GM10266 (cell line): ENCODE results near the gene OSBPL10.

Experiments used
- DNase-seq: peaks from one replicate; pipeline ENCODE4 v3.0.0; 2012; ENCODE audit errors: extremely low spot score
- TF ChIP-seq, protein P1 (sequence below): IDR thresholded peaks from 2 replicates; pipeline ENCODE4 v1.5.1; 2012; ENCODE audit warnings: mild to moderate bottlenecking, low read depth; ENCODE audit not compliant: control insufficient read depth, insufficient read depth; ENCODE audit errors: missing control alignments

OSBPL10 gene

DNA sequence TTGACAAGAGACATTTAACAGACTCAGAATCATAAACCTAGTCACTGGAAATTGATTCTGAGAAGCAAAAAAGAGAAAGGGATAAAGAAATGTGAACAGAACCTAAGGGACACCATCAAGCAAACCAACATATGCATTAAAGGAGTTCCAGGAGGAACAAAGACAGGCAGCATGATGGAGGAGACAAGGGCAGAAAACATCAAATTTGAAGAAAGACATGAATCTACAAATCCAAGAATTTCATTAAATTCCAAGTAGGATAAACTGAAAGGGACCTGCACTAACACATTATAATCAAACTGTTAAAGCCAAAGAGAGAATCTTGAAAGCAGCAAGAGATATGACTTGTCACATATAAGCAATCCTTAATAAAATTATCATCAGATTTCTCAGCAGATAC, 326.1 kb downstream of the OSBPL10 start:
- TF ChIP-seq, protein P1, sequence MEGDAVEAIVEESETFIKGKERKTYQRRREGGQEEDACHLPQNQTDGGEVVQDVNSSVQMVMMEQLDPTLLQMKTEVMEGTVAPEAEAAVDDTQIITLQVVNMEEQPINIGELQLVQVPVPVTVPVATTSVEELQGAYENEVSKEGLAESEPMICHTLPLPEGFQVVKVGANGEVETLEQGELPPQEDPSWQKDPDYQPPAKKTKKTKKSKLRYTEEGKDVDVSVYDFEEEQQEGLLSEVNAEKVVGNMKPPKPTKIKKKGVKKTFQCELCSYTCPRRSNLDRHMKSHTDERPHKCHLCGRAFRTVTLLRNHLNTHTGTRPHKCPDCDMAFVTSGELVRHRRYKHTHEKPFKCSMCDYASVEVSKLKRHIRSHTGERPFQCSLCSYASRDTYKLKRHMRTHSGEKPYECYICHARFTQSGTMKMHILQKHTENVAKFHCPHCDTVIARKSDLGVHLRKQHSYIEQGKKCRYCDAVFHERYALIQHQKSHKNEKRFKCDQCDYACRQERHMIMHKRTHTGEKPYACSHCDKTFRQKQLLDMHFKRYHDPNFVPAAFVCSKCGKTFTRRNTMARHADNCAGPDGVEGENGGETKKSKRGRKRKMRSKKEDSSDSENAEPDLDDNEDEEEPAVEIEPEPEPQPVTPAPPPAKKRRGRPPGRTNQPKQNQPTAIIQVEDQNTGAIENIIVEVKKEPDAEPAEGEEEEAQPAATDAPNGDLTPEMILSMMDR: no peak
- no peak for DNase-seq

DNA sequence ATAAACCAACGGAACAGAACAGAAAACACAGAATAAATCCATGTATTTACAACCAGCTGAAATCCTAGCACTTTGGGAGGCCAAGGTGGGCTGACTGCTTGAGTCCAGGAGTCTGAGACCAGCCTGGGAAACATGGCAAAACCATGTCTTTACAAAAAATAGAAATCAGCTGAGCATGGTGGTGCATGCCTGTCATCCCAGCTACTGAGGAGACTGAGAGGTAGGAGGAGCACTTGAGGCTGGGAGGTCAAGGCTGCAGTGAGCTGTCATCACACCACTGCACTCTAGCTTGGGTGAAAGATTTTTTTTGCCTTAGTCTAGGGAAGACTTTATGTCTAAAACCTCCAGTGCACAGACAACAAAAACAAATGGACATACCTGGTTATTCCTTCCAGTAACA, 327.6 kb downstream of the OSBPL10 start:
- TF ChIP-seq, protein P1: no peak
- DNase-seq: no peak

DNA sequence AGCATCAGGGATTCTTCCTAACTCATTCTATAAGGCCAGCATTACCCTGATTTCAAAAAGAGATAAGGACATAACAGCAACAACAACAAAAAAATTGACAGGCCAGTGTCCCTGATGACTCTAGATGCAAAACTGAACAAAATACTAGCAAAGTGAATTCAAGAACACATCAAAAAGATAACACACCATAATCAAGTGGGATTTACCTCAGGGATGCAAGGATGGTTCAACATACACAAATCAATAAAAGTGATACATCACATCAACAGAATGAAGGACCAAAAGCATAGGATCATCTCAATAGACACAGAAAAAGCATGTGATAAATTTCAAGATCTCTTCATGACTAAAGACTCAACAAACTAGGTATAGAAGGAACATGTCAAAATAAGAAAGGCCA, 328.8 kb downstream of the OSBPL10 start:
- no peak for DNase-seq
- TF ChIP-seq, protein P1: no peak

DNA sequence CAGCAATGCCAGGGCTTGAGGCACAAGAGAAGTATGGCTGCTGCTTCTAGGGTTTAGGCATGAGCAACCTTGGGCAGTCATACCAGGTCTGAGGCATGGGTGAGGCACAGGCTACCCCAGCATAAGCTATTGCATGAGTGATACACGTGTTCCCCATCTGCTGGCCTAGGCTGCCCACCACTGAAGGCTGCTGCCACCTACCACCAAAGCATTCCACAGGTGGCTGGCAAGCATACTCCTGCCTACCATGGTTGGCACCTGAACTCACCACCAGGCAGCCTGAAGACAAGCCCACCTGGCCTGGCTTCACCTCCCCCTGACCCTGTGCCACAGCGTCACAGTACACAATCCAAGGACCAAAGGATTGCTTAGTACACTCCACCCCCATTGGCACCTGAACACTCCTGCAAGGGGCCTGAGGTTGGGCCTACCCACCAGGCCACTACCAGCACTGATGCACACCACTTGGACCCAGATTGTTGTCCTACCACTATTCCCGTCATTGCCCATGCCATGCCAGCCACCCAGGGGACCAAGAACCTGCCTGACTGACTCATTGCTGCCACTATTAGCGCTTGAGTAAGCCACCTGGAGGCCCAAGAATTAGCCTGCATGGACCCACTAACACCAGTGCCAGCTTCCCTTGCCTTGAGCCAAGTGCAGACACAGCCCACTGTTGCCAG, 332.6 kb downstream of the OSBPL10 start:
- no peak for DNase-seq
- TF ChIP-seq, protein P1: no peak

DNA sequence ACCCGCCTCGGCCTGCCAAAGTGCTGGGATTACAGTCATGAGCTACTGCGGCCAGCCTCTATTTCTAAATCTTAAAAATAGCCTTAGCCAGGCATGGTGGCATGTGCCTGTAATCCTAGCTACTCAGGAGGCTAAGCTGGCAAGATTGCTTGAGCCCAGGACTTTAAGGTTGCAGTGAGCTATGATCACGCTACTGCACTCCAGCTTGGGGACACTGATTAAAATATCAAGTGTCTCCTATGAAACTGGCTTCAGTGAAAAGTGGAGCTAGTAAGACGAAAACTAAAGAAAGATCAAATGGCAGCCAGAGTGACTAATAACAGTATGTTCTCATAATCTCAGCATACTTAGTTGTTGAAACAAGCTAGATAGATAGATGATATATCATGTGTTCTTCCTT, 335.8 kb downstream of the OSBPL10 start:
- TF ChIP-seq, protein P1: no peak
- DNase-seq: no peak

DNA sequence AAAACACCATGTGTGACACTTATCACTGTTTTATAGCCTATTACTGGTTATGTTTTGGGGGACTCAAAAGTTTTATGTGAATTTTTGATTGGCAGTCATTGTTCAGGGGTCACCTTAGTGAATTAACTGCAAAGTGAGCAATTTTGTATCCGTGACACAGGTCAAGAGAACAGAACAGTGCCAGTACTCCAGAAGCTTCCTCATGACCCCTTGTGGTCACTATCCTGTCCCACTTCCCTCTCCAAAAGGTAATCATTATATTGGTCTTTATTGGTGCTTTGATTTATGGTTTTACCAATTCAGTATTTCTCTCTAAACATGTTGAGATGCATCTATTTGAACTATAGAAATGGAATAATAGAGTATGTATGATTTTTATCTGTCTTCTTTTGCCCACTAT, 341.2 kb downstream of the OSBPL10 start:
- DNase-seq: no peak
- TF ChIP-seq, protein P1: no peak

DNA sequence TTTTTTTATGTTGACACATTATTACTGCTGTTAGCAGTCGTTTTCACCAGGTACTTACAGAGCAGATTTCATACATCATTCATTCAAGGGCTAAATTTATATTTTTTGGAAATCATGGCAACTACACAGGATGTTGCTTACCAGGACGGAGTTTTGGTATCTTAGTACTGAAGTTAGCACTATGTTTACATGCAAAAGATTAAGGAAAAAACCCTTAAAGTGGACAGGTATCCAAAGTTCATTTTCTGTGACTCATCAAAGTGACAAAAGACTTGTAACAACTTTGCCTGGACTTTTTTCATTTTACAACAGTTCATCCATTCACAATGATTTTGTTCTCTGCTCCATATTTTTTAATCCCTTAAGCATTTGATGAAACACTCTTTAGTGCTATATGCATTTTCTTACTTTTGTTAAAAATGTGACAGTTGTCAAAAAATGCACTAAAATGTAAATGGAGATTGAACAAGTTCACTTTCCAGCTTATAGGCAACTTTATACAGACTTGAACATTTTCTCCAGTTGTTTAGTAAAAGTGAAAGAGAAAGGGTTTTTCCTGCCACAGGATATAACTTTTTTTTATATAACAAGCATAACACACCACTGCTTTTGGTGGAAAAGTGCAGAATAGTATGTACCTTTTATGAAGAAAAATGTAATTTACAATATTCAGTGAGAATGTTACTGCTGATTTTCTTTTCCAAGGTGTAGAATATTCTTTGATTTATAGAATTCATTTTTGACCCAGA, 344.2 kb downstream of the OSBPL10 start:
- DNase-seq: no peak
- TF ChIP-seq, protein P1: no peak
